DMS114 treated with DMSO at 0.1 percent for 48 hours (cell line): ENCODE measurements around the gene AMBP.

Experiments used
- DNase-seq: peaks from one replicate; lab custom pipeline; 2025; ENCODE audit not compliant: unreplicated experiment; lab: John Stamatoyannopoulos, UW

The AMBP gene

GRCh38 chr9:114012126-114012525, 66.0 kb downstream of the AMBP start:
- no peak for DNase-seq

DNA sequence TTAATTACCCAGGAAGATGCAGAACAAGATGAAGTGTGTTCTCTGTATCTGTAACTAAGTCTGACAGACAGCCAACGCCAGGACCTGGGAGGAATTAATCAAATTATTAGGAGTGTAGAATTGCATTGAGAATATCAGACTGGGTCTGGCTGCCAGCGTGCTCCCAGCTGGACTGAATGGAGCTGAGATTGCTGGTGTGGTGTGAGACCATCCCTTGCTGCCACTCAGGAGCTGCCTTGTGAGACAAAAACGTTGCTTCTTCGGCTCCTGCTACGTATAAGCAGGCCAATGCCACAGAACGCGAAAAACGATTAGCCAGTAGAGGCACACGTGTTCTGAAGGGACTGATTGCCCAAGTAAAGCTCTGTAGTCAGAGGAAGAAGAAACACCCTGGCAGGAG, 66.8 kb downstream of the AMBP start:
- no peak for DNase-seq
